A172 (cell line): ENCODE results near the gene MUC4. TPM values are rescaled to one million over a fixed set of nuclear protein-coding genes. Genes with fewer than 3 reads are reported as not detected.
"Not testable (repeated sequence)": the region's sequence is repeated elsewhere in the genome, so short reads cannot be mapped to it uniquely, and the experiment has no call there.

Experiments used
- DNase-seq: peaks from one replicate; pipeline ENCODE4 v3.0.0-alpha.2; 2015; ENCODE audit warnings: low spot score
- total RNA-seq: library from RNA; depleted of rRNA; stranded (reverse); fragments of >200 nt; shearing (Covaris generic); gene quantifications from 2 replicates; pipeline ENCODE4 v1.2.3, GENCODE V29; 2014

MUC4 gene
- total RNA-seq, 1 experiment from 2014 or later = not detected

DNA sequence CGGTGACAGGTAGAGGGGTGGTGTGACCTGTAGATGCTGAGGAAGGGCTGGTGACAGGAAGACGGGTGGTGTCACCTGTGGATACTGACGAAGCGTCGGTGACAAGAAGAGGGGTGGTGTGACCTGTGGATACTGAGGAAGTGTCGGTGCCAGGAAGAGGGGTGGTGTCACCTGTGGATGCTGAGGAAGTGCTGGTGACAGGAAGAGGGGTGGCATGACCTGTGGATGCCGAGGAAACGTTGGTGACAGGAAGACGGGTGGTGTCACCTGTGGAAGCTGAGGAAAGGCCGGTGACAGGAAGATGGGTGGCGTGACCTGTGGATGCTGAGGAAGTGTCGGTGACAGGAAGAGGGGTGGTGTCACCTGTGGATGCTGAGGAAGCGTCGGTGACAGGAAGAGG, 27.7 kb downstream of the MUC4 start:
- DNase-seq = not testable (repeated sequence)

DNA sequence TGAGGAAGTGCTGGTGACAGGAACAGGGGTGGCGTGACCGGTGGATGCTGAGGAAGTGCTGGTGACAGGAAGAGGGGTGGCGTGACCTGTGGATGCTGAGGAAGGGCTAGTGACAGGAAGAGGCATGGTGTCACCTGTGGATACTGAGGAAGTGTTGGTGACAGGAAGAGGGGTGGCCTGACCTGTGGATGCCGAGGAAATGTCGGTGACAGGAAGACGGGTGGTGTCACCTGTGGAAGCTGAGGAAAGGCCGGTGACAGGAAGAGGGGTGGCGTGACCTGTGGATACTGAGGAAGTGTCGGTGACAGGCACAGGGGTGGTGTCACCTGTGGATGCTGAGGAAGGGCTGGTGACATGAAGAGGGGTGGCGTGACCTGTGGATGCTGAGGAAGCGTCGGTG, 30.5 kb downstream of the MUC4 start:
- DNase-seq = not testable (repeated sequence)

DNA sequence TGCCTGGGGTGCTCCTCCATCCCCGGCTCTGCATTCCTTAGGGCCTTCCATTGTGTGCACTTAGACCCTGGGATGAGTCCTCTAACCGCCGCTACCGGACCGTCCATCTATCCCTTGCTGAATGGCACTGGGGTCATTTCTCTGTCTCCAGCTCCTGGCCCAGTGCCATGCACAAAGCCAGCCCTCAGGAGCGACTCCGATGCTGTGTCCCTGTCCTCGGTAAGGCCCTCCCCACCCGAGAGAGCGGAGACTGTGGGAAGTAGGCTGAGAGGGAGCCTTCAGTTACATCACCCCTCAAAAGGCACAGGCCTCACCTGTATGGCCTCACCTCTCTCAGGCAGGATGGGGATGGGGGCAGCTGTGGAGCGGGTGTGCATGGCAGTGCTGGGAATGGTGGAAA, 33.8 kb downstream of the MUC4 start:
- DNase-seq = no peak

DNA sequence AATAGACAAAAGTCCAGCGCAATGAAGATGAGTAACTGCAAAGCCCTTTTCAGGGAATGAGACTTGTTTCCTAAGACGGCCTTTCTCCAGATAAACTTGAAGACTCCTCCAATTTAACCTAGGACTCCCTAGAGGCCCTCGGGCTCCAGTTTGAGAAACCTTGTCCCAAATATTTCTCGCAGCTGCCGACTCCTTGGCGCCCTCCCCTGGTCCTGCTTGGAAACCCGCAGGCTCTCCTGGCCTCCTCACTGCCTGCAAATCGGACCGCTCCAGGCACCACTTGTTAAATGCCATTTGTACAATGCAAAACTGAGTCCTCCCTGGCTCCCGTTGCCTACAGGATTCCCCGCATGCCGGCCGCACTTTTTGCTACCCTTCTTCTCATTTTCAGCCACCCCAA, 36.8 kb downstream of the MUC4 start:
- peak; percentile 30 for DNase-seq

DNA sequence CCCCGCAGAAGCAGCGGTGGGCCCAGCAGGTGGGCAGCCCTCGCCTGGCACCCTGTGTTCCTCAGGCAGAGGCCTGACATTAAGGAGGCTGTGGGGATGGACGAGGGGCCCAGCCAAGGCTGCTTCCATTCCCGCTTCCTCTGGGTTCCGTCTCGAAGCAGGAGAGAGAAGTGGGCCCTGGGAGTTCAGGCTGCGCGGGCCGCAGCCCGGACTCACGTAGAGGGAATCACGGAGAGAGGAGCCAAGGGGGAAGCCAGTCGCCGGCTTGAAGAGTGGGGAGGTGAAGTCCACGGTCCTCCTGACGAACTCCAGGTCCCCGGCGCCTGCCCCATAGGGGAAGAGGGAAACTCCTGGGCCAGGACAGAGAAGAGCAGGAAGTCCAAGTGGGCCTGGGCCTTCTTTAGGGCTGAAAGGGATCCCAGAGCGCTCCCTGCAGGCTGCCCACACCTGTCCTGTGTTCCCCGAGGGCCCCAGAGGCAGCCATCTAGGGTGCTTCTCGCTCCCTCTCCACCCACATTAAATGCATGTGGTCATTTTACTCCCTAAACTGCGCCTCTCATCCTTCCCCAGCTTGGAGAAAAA, 37.7 kb downstream of the MUC4 start:
- DNase-seq = no peak

DNA sequence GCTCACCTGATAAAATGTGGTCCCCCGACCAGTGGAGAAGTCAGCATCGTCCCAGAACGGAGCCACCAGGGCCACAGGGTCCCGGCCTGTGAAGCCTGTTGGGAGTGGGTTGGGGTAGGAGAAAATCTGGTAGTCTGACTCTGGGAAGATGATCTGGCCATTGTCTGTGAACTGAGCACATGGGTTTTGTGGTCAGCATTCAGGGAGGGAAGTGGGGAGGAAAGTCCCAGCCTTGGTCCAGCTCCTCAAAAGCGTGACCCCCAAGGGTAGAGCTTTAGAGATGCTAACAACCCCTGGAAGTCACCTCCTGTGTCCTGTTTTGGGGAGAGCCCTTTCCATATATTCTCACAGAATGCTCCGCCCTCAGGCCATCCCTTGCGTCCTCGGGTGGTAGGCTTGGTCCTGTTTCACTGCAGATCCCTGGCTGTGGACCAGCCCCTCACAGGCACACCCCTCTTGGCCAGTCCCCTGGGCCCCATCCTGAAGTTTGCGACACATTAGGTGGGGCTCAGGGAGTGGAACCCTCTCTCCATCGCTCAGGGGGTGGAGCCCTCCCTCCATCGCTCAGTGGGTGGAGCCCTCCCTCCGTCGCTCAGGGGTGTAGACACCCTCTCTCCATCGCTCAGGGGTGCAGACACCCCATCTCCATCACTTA, 40.0 kb downstream of the MUC4 start:
- no peak for DNase-seq

DNA sequence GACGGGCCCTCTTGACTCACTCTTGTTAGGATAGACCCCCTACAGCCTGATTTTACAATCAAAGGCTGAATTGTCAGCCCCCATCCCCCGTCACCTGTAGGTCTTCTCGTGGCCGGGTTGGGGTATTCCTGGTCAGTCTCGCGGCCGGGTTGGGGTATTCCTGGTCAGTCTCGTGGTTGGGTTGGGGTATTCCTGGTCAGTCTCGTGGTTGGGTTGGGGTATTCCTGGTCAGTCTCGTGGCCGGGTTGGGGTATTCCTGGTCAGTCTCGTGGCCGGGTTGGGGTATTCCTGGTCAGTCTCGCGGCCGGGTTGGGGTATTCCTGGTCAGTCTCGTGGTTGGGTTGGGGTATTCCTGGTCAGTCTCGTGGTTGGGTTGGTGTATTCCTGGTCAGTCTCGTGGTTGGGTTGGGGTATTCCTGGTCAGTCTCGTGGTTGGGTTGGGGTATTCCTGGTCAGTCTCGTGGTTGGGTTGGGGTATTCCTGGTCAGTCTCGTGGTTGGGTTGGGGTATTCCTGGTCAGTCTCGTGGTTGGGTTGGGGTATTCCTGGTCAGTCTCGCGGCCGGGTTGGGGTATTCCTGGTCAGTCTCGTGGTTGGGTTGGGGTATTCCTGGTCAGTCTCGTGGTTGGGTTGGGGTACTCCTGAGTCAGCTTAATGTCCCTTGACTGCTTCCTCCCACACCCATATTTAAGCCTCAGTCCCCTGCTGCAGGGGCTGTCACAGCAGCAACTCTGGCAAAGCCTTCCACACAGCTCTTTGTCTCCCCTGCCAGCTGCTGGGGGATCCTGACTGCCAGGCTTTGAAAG, 40.7 kb downstream of the MUC4 start:
- not testable (repeated sequence) for DNase-seq

DNA sequence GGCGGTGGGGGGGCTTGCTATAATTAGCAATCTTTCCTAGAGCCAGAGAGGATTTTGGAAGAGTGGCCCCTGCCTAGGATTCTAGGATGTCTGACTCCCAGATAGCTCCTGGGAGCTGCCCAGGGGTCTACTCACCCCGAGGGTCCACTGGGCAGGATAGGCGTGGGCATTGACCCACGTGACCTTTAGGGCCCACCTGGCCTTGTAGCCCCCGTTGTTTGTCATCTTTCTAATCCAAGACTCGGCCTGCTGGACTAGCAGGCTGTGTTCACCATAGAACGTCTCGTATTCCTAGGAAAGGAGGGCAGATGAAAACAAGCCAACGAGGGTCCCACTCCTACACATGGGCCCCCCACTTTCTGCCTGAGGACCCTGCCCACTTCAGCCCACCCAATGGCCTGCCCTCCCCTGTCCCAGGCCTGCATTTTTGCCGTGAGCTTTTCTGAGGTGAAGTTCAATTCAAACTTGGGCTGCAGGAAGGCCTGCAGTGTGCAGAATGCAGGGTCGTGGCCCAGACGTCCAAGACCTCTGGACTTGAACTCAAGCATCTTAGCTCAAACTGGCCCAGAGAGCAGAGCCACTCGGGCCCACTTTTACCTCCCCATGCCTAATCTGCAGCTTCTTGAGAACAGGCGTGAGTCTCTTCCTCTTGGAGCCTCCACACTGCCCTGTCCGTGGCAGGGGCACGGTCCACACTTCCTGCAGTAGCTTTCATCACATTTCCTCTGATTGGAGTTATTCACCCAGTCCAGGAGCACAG, 41.5 kb downstream of the MUC4 start:
- DNase-seq = no peak

DNA sequence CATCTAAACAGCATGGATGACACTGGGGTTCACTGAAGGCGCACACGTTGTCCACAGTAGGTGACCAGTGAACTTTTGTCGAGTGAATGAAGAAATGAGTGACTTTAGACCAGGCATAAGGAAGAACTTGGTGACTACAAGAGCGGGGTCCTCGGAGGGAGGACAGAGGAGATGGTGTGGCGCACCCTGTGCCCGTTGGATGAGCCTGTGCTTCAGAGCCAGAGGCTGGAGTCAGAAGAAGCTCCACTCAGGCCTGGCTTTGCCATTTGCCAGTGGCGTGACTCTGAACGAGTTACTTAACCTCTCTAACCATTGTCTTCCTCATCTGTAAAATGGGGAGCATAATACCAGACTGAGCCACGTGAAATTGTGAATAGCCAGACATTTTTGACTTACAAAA, 42.2 kb downstream of the MUC4 start:
- DNase-seq = no peak

DNA sequence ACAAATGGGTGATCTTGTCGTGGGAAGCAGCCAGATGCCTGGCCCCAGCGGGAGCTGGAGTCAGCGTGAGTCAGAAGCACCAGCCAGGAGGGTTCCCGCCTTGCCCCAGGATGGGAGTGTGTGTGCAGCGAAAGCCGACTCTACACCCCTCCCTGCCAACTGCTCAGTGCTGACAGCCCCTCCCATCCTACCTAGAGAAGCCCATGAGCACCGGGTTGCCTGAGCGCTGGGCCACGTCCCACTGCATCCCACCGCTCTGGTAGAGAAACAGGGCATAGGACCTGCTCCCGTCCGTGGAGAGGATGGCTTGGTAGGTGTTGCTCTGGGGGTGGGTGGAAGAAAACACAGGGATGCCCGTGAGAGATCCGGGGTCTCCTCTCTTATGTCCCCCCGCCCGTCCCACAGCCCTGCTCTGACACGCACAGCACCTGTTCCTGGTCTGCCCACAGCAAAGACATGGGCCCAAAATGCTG, 42.9 kb downstream of the MUC4 start:
- peak; percentile 72 for DNase-seq

DNA sequence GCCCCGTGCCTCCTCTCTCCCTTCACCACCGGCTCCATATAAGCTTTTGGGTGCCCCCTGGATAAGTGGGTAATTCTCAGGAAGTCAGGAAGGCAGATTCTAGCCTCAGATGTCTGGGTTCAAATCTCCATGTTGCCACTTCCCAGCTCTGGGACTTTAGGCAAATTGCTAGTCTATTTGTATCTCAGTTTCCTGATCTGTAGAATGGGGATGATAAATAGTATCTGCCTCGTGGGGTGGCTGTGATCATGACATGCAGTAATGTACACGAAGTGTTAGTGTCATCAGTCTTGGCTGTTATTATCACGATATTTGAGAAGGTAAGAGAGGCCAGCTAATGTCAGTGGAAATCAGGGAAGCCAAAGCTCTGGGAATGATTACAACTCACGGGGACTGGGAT, 43.3 kb downstream of the MUC4 start:
- DNase-seq = no peak

DNA sequence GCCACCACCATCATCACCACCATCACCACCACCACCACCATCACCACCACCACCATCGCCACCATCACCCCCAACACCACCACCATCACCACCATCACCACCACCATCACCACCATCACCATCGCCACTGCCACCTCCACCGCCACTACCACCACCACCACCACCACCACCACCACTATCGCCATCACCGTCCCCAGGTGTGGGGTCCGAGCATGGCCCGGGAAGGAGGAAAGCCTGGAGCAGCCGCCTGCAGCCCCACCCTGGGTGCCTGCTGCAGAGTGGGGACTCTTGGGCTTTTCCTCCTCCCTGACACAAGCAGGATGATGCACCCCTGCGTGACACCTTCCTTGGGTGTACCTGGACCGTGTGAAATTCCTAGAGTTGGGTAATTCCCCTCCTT, 43.9 kb downstream of the MUC4 start:
- no peak for DNase-seq

DNA sequence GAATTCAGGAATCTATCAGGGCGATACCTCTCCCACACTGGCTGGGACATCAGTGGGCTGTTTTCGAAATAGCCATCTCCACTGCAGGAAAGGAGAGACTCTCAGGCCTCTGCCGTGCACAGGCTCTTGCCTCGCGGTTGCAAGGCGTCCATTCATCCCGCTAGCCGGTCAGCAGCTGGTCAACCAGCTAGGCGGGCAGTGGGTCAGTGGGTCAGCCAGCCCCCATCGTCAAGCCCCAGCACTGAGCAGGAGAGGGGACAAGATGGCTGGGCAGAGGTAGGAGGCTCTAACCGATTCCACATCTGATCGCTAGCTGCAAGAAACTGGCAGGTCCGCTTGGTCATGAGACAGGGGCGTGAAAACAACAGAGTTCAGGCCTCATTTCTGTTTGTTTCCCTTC, 45.1 kb downstream of the MUC4 start:
- DNase-seq = no peak

DNA sequence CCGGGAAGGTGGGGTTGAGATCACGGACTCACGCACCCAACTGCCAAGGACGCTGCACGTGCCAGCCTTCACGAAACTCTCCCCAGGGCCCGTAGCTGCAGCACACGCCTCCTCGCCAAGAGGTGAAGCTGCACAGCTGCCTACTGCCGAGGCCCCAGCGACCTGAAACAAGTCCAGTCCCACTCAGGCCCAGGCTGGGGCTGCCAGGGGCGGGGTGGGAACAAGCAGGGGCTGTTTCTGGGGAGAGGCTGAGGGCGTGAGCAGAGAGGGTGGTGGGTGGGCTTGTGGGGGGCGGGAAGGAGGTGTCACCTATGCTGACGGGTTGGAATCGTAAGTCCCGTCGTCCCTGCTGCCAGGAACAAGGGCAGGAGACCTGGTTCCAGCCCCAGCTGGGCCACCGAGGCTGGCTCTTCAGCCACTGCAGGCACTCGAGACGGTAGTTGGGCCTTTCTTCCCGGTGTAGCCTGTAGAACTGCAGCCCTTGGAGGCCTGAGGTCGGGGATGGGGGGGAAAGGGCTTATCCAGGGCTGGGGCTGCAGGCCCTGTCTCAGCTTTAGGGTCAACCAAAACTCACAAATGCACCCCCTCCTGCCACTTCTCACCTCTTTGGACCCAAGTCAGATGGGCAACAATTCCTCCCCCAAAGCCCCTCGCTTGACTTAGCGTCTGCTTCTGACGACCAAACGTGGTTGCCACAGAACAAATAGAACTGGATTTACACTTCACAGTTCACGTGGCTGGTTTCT, 46.6 kb downstream of the MUC4 start:
- no peak for DNase-seq

DNA sequence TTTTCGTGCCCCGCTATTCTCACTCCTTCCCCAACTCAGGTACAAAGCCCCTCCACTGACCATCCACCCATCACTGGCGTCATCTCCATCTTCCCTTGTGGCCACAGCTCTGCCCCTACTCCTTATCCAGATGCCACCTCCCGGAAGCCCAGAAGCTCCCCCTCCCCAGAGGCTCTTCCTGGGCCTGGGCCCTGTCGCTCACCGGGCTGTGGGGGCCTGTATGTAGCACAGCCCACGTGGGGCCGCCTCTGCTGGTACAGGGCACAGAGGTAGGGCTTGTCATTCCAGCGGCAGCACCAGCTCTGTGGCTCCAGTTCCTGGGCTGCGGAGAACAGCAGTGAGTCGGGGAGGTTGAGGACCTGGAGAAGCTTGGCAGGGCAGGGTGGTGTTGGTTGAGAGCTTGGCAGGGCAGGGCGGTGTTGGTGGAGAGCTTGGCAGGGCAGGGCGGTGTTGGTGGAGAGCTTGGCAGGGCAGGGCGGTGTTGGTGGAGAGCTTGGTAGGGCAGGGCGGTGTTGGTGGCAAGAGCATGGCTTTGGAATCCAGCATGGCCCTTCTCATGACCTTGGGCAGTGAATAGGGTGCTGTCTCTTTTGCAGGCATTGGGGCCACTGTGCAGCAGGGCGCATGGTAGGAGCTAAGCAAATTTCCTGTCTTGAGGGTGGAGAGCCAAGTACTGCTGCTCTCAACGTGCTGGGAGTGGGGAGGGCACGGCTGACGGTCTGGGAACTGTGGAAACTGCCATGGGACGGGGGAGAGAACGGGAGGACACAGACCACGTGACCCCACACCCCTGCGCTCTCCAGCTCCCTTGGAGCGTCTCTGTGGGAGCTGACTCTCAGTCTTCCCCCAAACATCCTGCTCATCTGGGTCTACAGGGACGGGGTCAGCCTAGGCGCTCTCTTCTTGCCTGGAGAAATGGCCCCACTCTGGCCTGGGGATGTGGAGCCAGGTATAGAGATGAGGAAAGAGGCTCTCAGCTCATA, 47.6 kb downstream of the MUC4 start:
- DNase-seq = no peak

DNA sequence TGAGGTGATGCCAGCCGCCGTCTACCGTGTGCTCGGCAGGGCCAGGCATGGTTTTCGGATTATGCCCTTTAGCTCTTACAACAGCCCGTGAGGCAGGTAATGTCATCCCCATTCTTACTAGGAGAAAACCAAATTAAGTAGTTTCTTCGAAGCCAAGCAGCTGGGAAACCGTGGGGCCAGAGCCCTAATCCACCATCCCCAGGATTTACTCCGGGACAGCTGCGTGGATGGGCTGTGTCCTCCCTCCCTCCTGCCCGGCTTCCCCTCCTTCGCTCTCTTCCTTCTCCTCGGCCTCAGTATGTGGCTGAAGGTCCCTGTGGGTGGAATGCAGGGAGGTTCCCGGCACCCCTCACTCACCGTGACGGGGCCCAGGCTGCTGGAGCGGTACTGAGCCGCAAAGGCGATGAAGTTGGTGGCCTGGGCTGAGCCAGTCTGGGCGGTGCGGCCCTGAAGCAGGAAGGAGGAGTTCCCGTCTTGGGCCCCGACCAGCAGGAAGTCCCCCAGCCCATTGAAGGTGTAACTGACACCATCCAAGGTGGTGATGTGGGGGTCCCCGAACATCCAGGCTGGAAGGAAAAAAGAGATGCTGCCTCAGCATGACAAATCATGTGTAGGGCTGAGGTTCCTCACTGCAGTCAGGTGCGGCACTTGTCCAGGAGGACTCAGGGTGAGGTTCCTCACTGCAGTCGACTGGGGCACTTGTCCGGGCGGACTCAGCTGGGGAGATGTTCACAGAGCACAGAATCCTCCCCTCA, 48.5 kb downstream of the MUC4 start:
- DNase-seq = no peak

DNA sequence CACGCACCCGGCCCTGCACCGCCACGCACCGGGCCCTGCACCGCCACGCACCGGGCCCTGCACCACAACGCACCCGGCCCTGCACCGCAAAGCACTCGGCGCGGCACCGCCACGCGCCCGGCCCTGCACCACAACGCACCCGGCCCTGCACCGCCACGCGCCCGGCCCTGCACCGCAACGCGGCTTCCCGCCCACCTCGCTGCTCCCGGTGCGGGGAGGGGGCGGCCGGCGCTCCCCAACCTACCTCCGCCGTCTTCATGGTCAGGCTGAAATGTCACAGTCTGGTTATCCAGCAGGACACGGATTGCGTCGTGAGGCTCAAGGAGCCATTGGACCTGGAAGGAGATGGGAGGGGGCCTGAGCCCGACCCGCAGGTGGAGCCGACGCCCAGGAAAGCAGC, 49.1 kb downstream of the MUC4 start:
- DNase-seq = no peak

DNA sequence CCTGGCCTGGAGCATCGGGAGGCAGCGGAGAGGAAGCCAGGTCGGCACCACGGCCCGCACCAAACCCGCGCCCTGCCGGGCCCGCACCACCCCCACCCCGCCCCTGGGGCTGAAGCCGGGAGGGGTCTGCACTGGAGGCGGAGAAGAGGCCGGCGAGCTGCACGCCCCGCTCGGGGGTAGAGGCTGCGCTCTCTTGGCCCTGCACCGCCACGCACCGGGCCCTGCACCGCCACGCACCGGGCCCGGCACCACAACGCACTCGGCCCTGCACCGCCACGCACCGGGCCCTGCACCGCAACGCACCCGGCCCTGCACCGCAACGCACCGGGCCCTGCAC, 49.5 kb downstream of the MUC4 start:
- DNase-seq = no peak

DNA sequence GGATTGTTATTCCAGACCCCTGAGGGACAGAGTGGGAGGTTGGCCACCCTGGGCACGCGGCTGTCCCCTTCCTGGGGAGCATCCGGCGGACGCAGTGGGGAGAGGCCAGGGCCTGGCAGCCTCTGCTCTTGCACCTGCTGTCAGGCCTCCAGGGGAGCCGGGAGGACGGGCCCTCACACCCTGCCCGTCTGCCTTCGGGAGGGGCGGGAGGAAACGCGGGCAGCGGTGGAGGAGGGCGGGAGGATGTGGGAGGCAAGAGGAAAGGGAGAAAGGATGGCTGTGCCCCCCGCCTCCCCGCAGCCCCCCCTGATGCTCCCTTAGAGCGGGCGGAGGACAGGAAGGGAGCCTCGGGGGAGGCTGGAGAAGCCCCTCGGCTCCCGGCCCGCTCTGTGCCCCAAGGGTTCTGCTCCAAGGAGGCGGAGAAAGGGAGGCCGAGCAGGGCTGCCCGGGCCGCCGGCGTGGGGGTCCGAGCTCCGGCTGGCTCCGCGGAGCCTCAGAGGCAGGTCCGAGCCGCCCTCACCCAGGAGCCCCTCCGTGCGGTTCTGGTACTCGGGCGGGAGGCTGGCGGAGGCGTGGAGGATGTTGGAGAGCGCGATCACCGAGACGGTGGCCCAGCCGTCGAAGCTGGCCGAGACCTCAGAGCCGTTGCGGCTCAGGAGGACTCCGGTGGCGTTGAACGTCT, 50.0 kb downstream of the MUC4 start:
- no peak for DNase-seq
